Fibroblast of lung (primary cell): ENCODE measurements around the gene NMU.

Experiments
- CTCF ChIP-seq, 2 donors: IDR thresholded peaks in 1 of 2; conservative IDR thresholded peaks in 1 of 2; 1 replicate in 1 of 2; 2 replicates in 1 of 2; pipeline ENCODE4 v1.5.1; 2011 to 2012; ENCODE audit warnings: low read length in 2 of 2, control low read depth in 1 of 2, inconsistent platforms in 1 of 2, low read depth in 1 of 2, mild to moderate bottlenecking in 1 of 2
- EZH2 ChIP-seq: IDR thresholded peaks from 2 replicates; pipeline ENCODE4 v1.5.1; 2012; ENCODE audit warnings: low read length, control low read depth, mild to moderate bottlenecking; ENCODE audit errors: missing control alignments

DNA sequence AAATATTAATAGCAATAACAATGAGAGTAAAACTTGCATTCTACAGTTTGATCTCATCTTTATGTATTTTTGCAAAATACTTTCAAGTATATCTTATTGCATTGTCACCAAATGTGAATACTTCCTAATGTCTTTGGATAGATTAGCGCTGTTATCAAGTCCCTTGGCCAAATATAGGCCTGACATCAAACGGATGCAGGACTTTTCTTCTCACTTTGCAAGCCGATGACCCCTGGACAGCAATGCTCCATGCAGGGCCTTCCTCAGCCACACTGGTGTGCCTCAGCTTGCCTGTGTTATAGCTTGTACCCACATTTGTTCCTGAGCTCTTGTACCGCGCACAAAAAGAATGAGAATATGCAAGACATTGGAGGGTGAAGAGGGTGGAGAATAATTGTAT lies 18.0 kb upstream of the NMU start:
- no peak for TF ChIP-seq CTCF (conservative IDR thresholded peaks at IDR 0.05 in 1 of 2, IDR thresholded peaks at IDR 0.05 in 1 of 2; ENCODE audit: low read depth in 1 of 2, low read length in 2 of 2)
- no peak for TF ChIP-seq EZH2
